ENCODE measurements around the gene PRX. TPM values are rescaled to one million over a fixed set of nuclear protein-coding genes. Genes with fewer than 3 reads are reported as not detected.

PRX gene
- total and polyA plus RNA-seq, 2 of the 13 experiments (the other 11 are each of a cell fraction or from before 2014, with no cell fraction given) = 0.66 TPM

GRCh38 chr19:40348125-40348913 is 64.9 kb downstream of the PRX start, which contains the start of the genes C19orf47 and PLD3 (continued):
- TF ChIP-seq FOXP4 (CRISPR knock-in tag; IDR thresholded peaks at IDR 0.05) (peak; percentile 54; the same call in 1 of the 2 replicates), SMC3 (IDR thresholded peaks at IDR 0.05; ENCODE audit: low read length) (no peak), ZNF180 (CRISPR knock-in tag; IDR thresholded peaks at IDR 0.05; ENCODE audit: borderline replicate concordance, low read depth) (no peak), ELF4 (CRISPR knock-in tag; IDR thresholded peaks at IDR 0.05; ENCODE audit: borderline replicate concordance) (no peak), ATAD3A (CRISPR knock-in tag; IDR thresholded peaks at IDR 0.05) (no peak), ZNF17 (CRISPR knock-in tag; IDR thresholded peaks at IDR 0.05) (no peak), ZNF138 (CRISPR knock-in tag; IDR thresholded peaks at IDR 0.05; ENCODE audit: low read depth) (0 out of 2 replicates have a peak, but pooled peaks have one; percentile 45), RFX3 (CRISPR knock-in tag; IDR thresholded peaks at IDR 0.05) (no peak), ZFP82 (CRISPR knock-in tag; IDR thresholded peaks at IDR 0.05; ENCODE audit: borderline replicate concordance) (no peak), ZNF468 (CRISPR knock-in tag; IDR thresholded peaks at IDR 0.05) (no peak), ZNF30 (CRISPR knock-in tag; IDR thresholded peaks at IDR 0.05) (no peak), ZNF724P (CRISPR knock-in tag; IDR thresholded peaks at IDR 0.05; ENCODE audit: borderline replicate concordance) (peak; percentile 43; the same call in 1 of the 2 replicates), ZNF891 (CRISPR knock-in tag; IDR thresholded peaks at IDR 0.05) (no peak), CCAR2 (optimal IDR thresholded peaks at IDR 0.05; ENCODE audit: low read depth, low read length) (no peak), POLR2AphosphoS5 (IDR thresholded peaks at IDR 0.05; ENCODE audit: low read depth, low read length) (peak; percentile 92), RFX1 (IDR thresholded peaks at IDR 0.05) (no peak), ZFP36 (IDR thresholded peaks at IDR 0.05; ENCODE audit: borderline replicate concordance, low read depth, low read length, partially characterized antibody) (no peak), DMAP1 (CRISPR knock-in tag; IDR thresholded peaks at IDR 0.05) (no peak), ZNF883 (CRISPR knock-in tag; IDR thresholded peaks at IDR 0.05; ENCODE audit: not compliant biosample characterization) (peak; percentile 75), USF2 (IDR thresholded peaks at IDR 0.05; ENCODE audit: low read depth, low read length) (peak; percentile 99), USF2 (CRISPR knock-in tag; IDR thresholded peaks at IDR 0.05; ENCODE audit: borderline replicate concordance) (peak; percentile 98; the same call in 1 of the 2 replicates), SMAD9 (CRISPR knock-in tag; IDR thresholded peaks at IDR 0.05) (no peak), ZFP1 (CRISPR knock-in tag; IDR thresholded peaks at IDR 0.05) (no peak), GMEB2 (CRISPR knock-in tag; IDR thresholded peaks at IDR 0.05; ENCODE audit: low read depth) (peak; percentile 70; the same call in 1 of the 2 replicates), HNRNPUL1 (IDR thresholded peaks at IDR 0.05; ENCODE audit: low read depth, low read length) (peak; percentile 73; the same call in 1 of the 2 replicates), ZNF235 (CRISPR knock-in tag; IDR thresholded peaks at IDR 0.05; ENCODE audit: borderline replicate concordance) (no peak), ZNF260 (CRISPR knock-in tag; IDR thresholded peaks at IDR 0.05; ENCODE audit: borderline replicate concordance, low read depth) (no peak)

All from HepG2 (cell line).